MM.1S (cell line): Measurements from ENCODE around the gene KDELR1.

Source experiments
- DNase-seq: peaks from one replicate; pipeline ENCODE4 v3.0.0-alpha.2; 2015
- H2AFZ ChIP-seq: fragments of 300-600 bp; sonication (generic); 2 replicates; pipeline ENCODE4 v1.6.0; 2016; ENCODE audit warnings: antibody characterized with exemption, low read length
- H3F3A ChIP-seq: fragments of 300-600 bp; sonication (generic); 2 replicates; pipeline ENCODE4 v1.6.1; 2016; ENCODE audit warnings: mild to moderate bottlenecking, antibody characterized with exemption, low read length, moderate library complexity, mixed read lengths; ENCODE audit not compliant: insufficient read depth
- H3K27ac ChIP-seq: fragments of 300-600 bp; sonication (generic); 2 replicates; pipeline ENCODE4 v1.5.1; 2016; ENCODE audit warnings: mild to moderate bottlenecking, low read length
- H3K27me3 ChIP-seq: fragments of 300-600 bp; sonication (generic); replicated peaks from 2 replicates; pipeline ENCODE4 v1.6.0; 2016; ENCODE audit warnings: low read length; ENCODE audit not compliant: insufficient read depth
- H3K36me3 ChIP-seq: fragments of 300-600 bp; sonication (generic); replicated peaks from 2 replicates; pipeline ENCODE4 v1.6.1; 2016; ENCODE audit warnings: mild to moderate bottlenecking, low read length, mixed read lengths; ENCODE audit not compliant: insufficient read depth
- H3K4me1 ChIP-seq: fragments of 300-600 bp; sonication (generic); 2 replicates; pipeline ENCODE4 v1.6.1; 2016; ENCODE audit warnings: low read length, mixed read lengths
- H3K4me2 ChIP-seq: fragments of 300-600 bp; sonication (generic); 2 replicates; pipeline ENCODE4 v1.6.0; 2016; ENCODE audit warnings: low read depth, low read length
- H3K4me3 ChIP-seq: fragments of 300-600 bp; sonication (generic); 2 replicates; pipeline ENCODE4 v1.5.1; 2016; ENCODE audit warnings: low read length, mixed read lengths
- H3K79me2 ChIP-seq: fragments of 300-600 bp; sonication (generic); 2 replicates; pipeline ENCODE4 v1.6.1; 2016; ENCODE audit warnings: mixed run types, low read length, mixed read lengths
- H3K9ac ChIP-seq: fragments of 300-600 bp; sonication (generic); 2 replicates; pipeline ENCODE4 v1.6.1; 2016; ENCODE audit warnings: low read length, mixed read lengths
- H3K9me2 ChIP-seq: fragments of 300-600 bp; sonication (generic); replicated peaks from 2 replicates; pipeline ENCODE4 v1.6.1; 2016; ENCODE audit warnings: mild to moderate bottlenecking, low read length, mixed read lengths; ENCODE audit not compliant: insufficient read depth
- H3K9me3 ChIP-seq: fragments of 300-600 bp; sonication (generic); replicated peaks from 2 replicates; pipeline ENCODE4 v1.6.1; 2016; ENCODE audit warnings: mild to moderate bottlenecking, low read length, mixed read lengths; ENCODE audit not compliant: insufficient read depth
- H4K20me1 ChIP-seq: fragments of 300-600 bp; sonication (generic); 2 replicates; pipeline ENCODE4 v1.6.1; 2016; ENCODE audit warnings: mild to moderate bottlenecking, low read length, moderate library complexity, mixed read lengths; ENCODE audit not compliant: insufficient read depth
- CTCF ChIP-seq: fragments of 300-600 bp; sonication (generic); IDR thresholded peaks from 2 replicates; pipeline ENCODE4 v1.5.1; 2016; ENCODE audit warnings: antibody characterized with exemption, low read length, mixed read lengths
- EZH2 ChIP-seq: fragments of 300-600 bp; sonication (generic); optimal IDR thresholded peaks from 2 replicates; pipeline ENCODE3; 2017; ENCODE audit warnings: low read depth, mild to moderate bottlenecking, antibody characterized with exemption, low read length, mixed read lengths
- EZH2phosphoT487 ChIP-seq: fragments of 300-600 bp; sonication (generic); IDR thresholded peaks from 2 replicates; pipeline ENCODE4 v1.6.1; 2018; ENCODE audit warnings: antibody characterized with exemption, low read length

KDELR1 gene

GRCh38 chr19:48395499-48395898, 4.1 kb upstream of the KDELR1 start:
- no peaks in the 10 kb centered on the region for H3K36me3 ChIP-seq
- H3K9me3 ChIP-seq, result no peaks in the 10 kb centered on the region
- H3K27me3 ChIP-seq, result peaks cover 51% of the 10 kb centered on the region
- TF ChIP-seq EZH2 (no peak), EZH2phosphoT487 (no peak), CTCF (no peak)
- no peak for DNase-seq
- no peak overlapping the region for H3K4me2 ChIP-seq
- H3F3A ChIP-seq, result peaks cover 17% of the 10 kb centered on the region
- no peak overlapping the region for H2AFZ ChIP-seq
- no peak overlapping the region for H3K4me3 ChIP-seq
- peaks cover 15% of the 10 kb centered on the region for H3K4me1 ChIP-seq
- no peak overlapping the region for H3K9ac ChIP-seq
- no peaks in the 10 kb centered on the region for H4K20me1 ChIP-seq
- H3K9me2 ChIP-seq, result no peaks in the 10 kb centered on the region
- H3K79me2 ChIP-seq, result peaks cover 17% of the 10 kb centered on the region
- H3K27ac ChIP-seq, result no peak overlapping the region

GRCh38 chr19:48395170-48395455, 3.8 kb upstream of the KDELR1 start:
- peaks cover 20% of the 10 kb centered on the region for H3F3A ChIP-seq
- no peaks in the 10 kb centered on the region for H3K9me2 ChIP-seq
- H3K4me2 ChIP-seq, result no peak overlapping the region
- H3K4me1 ChIP-seq, result peaks cover 11% of the 10 kb centered on the region
- no peaks in the 10 kb centered on the region for H3K9me3 ChIP-seq
- peaks cover 21% of the 10 kb centered on the region for H3K79me2 ChIP-seq
- no peak overlapping the region for H2AFZ ChIP-seq
- H3K27me3 ChIP-seq, result peaks cover 51% of the 10 kb centered on the region
- TF ChIP-seq EZH2 (no peak), EZH2phosphoT487 (no peak), CTCF (no peak)
- H3K9ac ChIP-seq, result no peak overlapping the region
- no peaks in the 10 kb centered on the region for H3K36me3 ChIP-seq
- no peak overlapping the region for H3K4me3 ChIP-seq
- H4K20me1 ChIP-seq, result no peaks in the 10 kb centered on the region
- DNase-seq, result no peak
- no peak overlapping the region for H3K27ac ChIP-seq

GRCh38 chr19:48394331-48395169, 3.2 kb upstream of the KDELR1 start:
- H3K4me2 ChIP-seq, result no peak overlapping the region
- H3K9me2 ChIP-seq, result no peaks in the 10 kb centered on the region
- no peak overlapping the region for H2AFZ ChIP-seq
- peaks cover 9% of the 10 kb centered on the region for H3K4me1 ChIP-seq
- TF ChIP-seq EZH2 (no peak), EZH2phosphoT487 (no peak), CTCF (no peak)
- H3K27ac ChIP-seq, result no peak overlapping the region
- no peak overlapping the region for H3K4me3 ChIP-seq
- H3K79me2 ChIP-seq, result peaks cover 26% of the 10 kb centered on the region
- H3K9ac ChIP-seq, result no peak overlapping the region
- peaks cover 51% of the 10 kb centered on the region for H3K27me3 ChIP-seq
- peaks cover 18% of the 10 kb centered on the region for H3F3A ChIP-seq
- no peaks in the 10 kb centered on the region for H3K9me3 ChIP-seq
- DNase-seq, result no peak
- no peaks in the 10 kb centered on the region for H3K36me3 ChIP-seq
- H4K20me1 ChIP-seq, result no peaks in the 10 kb centered on the region
